ENCODE results near the gene HSD17B2. TPM values are rescaled to one million over a fixed set of nuclear protein-coding genes. Genes with fewer than 3 reads are reported as not detected.

Gene HSD17B2
- total RNA-seq, 1 experiment from 2014 or later = 3.1 TPM

GRCh38 chr16:82042846-82043245 lies 7.8 kb downstream of the HSD17B2 start:
- H3K4me3 ChIP-seq (ENCODE audit: low read length) = no peak overlapping the region
- no peaks in the 10 kb centered on the region for H3K9me3 ChIP-seq (ENCODE audit: low read length)
- intact Hi-C loops (cut with micrococcal nuclease) = no loop called here
- no peak for DNase-seq
- H3K79me2 ChIP-seq (ENCODE audit: low read length) = no peaks in the 10 kb centered on the region
- H3K27me3 ChIP-seq (ENCODE audit: low read length) = no peaks in the 10 kb centered on the region
- no peak overlapping the region for H2AFZ ChIP-seq (ENCODE audit: low read length)
- no peak overlapping the region for H3K27ac ChIP-seq (ENCODE audit: low read length)
- no peak for ATAC-seq
- CTCF ChIA-PET = no interaction called here
- POLR2A ChIA-PET (ENCODE audit: unreplicated experiment) = no interaction called here
- TF ChIP-seq EZH2phosphoT487 (IDR thresholded peaks at IDR 0.05; ENCODE audit: borderline replicate concordance, low read length) (no peak), CTCF (conservative IDR thresholded peaks at IDR 0.05; ENCODE audit: low read depth, low read length) (no peak), EZH2 (IDR thresholded peaks at IDR 0.05; ENCODE audit: low read length, unreplicated experiment) (no peak)
- H3K9me2 ChIP-seq (replicated peaks; ENCODE audit: low read length) = no peaks in the 10 kb centered on the region
- no peaks in the 10 kb centered on the region for H3K4me1 ChIP-seq (ENCODE audit: insufficient read depth, low read length)
- no peaks in the 10 kb centered on the region for H3K36me3 ChIP-seq (ENCODE audit: low read depth, low read length)
- H3K4me2 ChIP-seq (ENCODE audit: low read length) = no peak overlapping the region
- H3K9ac ChIP-seq (ENCODE audit: low read length) = no peak overlapping the region
- H4K20me1 ChIP-seq (ENCODE audit: low read length) = no peaks in the 10 kb centered on the region
- no peaks in the 10 kb centered on the region for H3F3A ChIP-seq (ENCODE audit: low read length, unreplicated experiment)
- BruUV-seq (replicated peaks) = no TSS peak

- ATAC-seq = peak; percentile 58
- POLR2A ChIA-PET (ENCODE audit: unreplicated experiment) = no interaction called here
- Histone ChIP-seq H3K4me1 (ENCODE audit: insufficient read depth, low read length) (no peaks in the 10 kb centered on the region), H3K9me2 (replicated peaks; ENCODE audit: low read length) (no peaks in the 10 kb centered on the region), H3K4me2 (ENCODE audit: low read length) (no peak overlapping the region), H3K4me3 (ENCODE audit: low read length) (no peak overlapping the region), H3K9ac (ENCODE audit: low read length) (no peak overlapping the region), H3K9me3 (ENCODE audit: low read length) (no peaks in the 10 kb centered on the region), H3K27me3 (ENCODE audit: low read length) (no peaks in the 10 kb centered on the region), H3F3A (ENCODE audit: low read length, unreplicated experiment) (no peaks in the 10 kb centered on the region), H3K36me3 (ENCODE audit: low read depth, low read length) (no peaks in the 10 kb centered on the region), H3K79me2 (ENCODE audit: low read length) (no peaks in the 10 kb centered on the region), H4K20me1 (ENCODE audit: low read length) (no peaks in the 10 kb centered on the region), H3K27ac (ENCODE audit: low read length) (no peak overlapping the region), H2AFZ (ENCODE audit: low read length) (no peak overlapping the region)
- intact Hi-C loops (cut with micrococcal nuclease) = no loop called here
- CTCF ChIA-PET = no interaction called here
- peak; percentile 52 for DNase-seq
- no TSS peak for BruUV-seq (replicated peaks)
- TF ChIP-seq CTCF (conservative IDR thresholded peaks at IDR 0.05; ENCODE audit: low read depth, low read length) (no peak), EZH2phosphoT487 (IDR thresholded peaks at IDR 0.05; ENCODE audit: borderline replicate concordance, low read length) (no peak), EZH2 (IDR thresholded peaks at IDR 0.05; ENCODE audit: low read length, unreplicated experiment) (no peak)
Observed at GRCh38 chr16:82043680-82044584, 8.9 kb downstream of the HSD17B2 start.

- no TSS peak for BruUV-seq (replicated peaks)
- no peaks in the 10 kb centered on the region for H4K20me1 ChIP-seq (ENCODE audit: low read length)
- no peaks in the 10 kb centered on the region for H3K9me2 ChIP-seq (replicated peaks; ENCODE audit: low read length)
- POLR2A ChIA-PET (ENCODE audit: unreplicated experiment) = no interaction called here
- H3K27ac ChIP-seq (ENCODE audit: low read length) = no peak overlapping the region
- H2AFZ ChIP-seq (ENCODE audit: low read length) = no peak overlapping the region
- no peak overlapping the region for H3K9ac ChIP-seq (ENCODE audit: low read length)
- H3K9me3 ChIP-seq (ENCODE audit: low read length) = no peaks in the 10 kb centered on the region
- ATAC-seq (no peak), DNase-seq (no peak)
- H3K4me3 ChIP-seq (ENCODE audit: low read length) = no peak overlapping the region
- no peaks in the 10 kb centered on the region for H3K4me1 ChIP-seq (ENCODE audit: insufficient read depth, low read length)
- no peak for TF ChIP-seq CTCF (conservative IDR thresholded peaks at IDR 0.05; ENCODE audit: low read depth, low read length)
- TF ChIP-seq EZH2 (IDR thresholded peaks at IDR 0.05; ENCODE audit: low read length, unreplicated experiment) = no peak
- TF ChIP-seq EZH2phosphoT487 (IDR thresholded peaks at IDR 0.05; ENCODE audit: borderline replicate concordance, low read length) = no peak
- H3F3A ChIP-seq (ENCODE audit: low read length, unreplicated experiment) = no peaks in the 10 kb centered on the region
- intact Hi-C loops (cut with micrococcal nuclease) = no loop called here
- H3K27me3 ChIP-seq (ENCODE audit: low read length) = no peaks in the 10 kb centered on the region
- H3K79me2 ChIP-seq (ENCODE audit: low read length) = no peaks in the 10 kb centered on the region
- CTCF ChIA-PET = no interaction called here
- H3K4me2 ChIP-seq (ENCODE audit: low read length) = no peak overlapping the region
- no peaks in the 10 kb centered on the region for H3K36me3 ChIP-seq (ENCODE audit: low read depth, low read length)
Observed at GRCh38 chr16:82044585-82044911, 9.5 kb downstream of the HSD17B2 start.
